ENCODE data around the gene OR2J3.
"Not testable (repeated sequence)": the region's sequence is repeated elsewhere in the genome, so short reads cannot be mapped to it uniquely, and the experiment has no call there.

Gene OR2J3

GRCh38 chr6:29141606-29142005 lies 33.7 kb downstream of the OR2J3 start:
- no peak for DNase-seq (ENCODE audit: extremely low read depth, low read depth)
- TF ChIP-seq CTCF (IDR thresholded peaks at IDR 0.05; ENCODE audit: low read depth, low read length): no peak

GRCh38 chr6:29142309-29142708 lies 34.5 kb downstream of the OR2J3 start:
- TF ChIP-seq CTCF (IDR thresholded peaks at IDR 0.05; ENCODE audit: low read depth, low read length): no peak

GRCh38 chr6:29146179-29146578 lies 38.3 kb downstream of the OR2J3 start:
- TF ChIP-seq CTCF (IDR thresholded peaks at IDR 0.05; ENCODE audit: low read depth, low read length): no peak
- DNase-seq (ENCODE audit: extremely low read depth, low read depth): no peak

More at GRCh38 chr6:29142309-29142708, 34.5 kb downstream of the OR2J3 start:
- DNase-seq (ENCODE audit: extremely low read depth, low read depth): no peak

- TF ChIP-seq CTCF (IDR thresholded peaks at IDR 0.05; ENCODE audit: low read depth, low read length): no peak
- DNase-seq (ENCODE audit: extremely low read depth, low read depth): no peak
Measured at GRCh38 chr6:29147074-29147473, 39.2 kb downstream of the OR2J3 start.

GRCh38 chr6:29149444-29149843 lies 41.6 kb downstream of the OR2J3 start:
- DNase-seq (ENCODE audit: extremely low read depth, low read depth): not testable (repeated sequence)

- TF ChIP-seq CTCF (IDR thresholded peaks at IDR 0.05; ENCODE audit: low read depth, low read length): no peak
- no peak for DNase-seq (ENCODE audit: extremely low read depth, low read depth)
Measured at GRCh38 chr6:29153083-29153482, 45.2 kb downstream of the OR2J3 start.

- DNase-seq (ENCODE audit: extremely low read depth, low read depth): not testable (repeated sequence)
Measured at GRCh38 chr6:29155182-29155581, 47.3 kb downstream of the OR2J3 start.

GRCh38 chr6:29159922-29160321 lies 52.1 kb downstream of the OR2J3 start:
- DNase-seq (ENCODE audit: extremely low read depth, low read depth): not testable (repeated sequence)
